HEK293T (cell line): ENCODE results near the gene LDHAL6B.

ENCODE experiments used
- CTCF ChIA-PET: fragments of 350-600 bp; formaldehyde crosslinking; extraction: SDS; loops from one replicate; lab custom pipeline; 2021; ENCODE audit warnings: antibody characterized with exemption, inconsistent platforms; lab: Yijun Ruan, JAX
- POLR2A ChIA-PET: fragments of 350-600 bp; formaldehyde crosslinking; extraction: SDS; loops from one replicate; lab custom pipeline; 2020; ENCODE audit warnings: antibody characterized with exemption, inconsistent platforms; lab: Yijun Ruan, JAX
- DNase-seq: peaks from one replicate; pipeline ENCODE4 v3.0.0; 2012; ENCODE audit warnings: mixed read lengths; ENCODE audit errors: extremely low spot score
- ARNT ChIP-seq: fragments of 450-650 bp; IDR thresholded peaks from 2 replicates; pipeline ENCODE4 v1.6.1; 2017; ENCODE audit warnings: mild to moderate bottlenecking
- BHLHE40 ChIP-seq: fragments of 450-650 bp; IDR thresholded peaks from 2 replicates; pipeline ENCODE4 v1.6.1; 2016; ENCODE audit warnings: mild to moderate bottlenecking, moderate library complexity, borderline replicate concordance
- CTBP1 ChIP-seq: fragments of 450-650 bp; IDR thresholded peaks from 2 replicates; pipeline ENCODE4 v1.6.1; 2016; ENCODE audit warnings: borderline replicate concordance
- ELF4 ChIP-seq: fragments of 450-650 bp; IDR thresholded peaks from 2 replicates; pipeline ENCODE4 v1.6.1; 2017; ENCODE audit warnings: antibody characterized with exemption
- FOXA1 ChIP-seq: fragments of 450-650 bp; IDR thresholded peaks from 2 replicates; pipeline ENCODE4 v1.6.1; 2016; ENCODE audit warnings: mild to moderate bottlenecking
- FOXK2 ChIP-seq: fragments of 450-650 bp; IDR thresholded peaks from 2 replicates; pipeline ENCODE4 v1.6.1; 2016; ENCODE audit warnings: mild to moderate bottlenecking
- FOXM1 ChIP-seq: fragments of 450-650 bp; IDR thresholded peaks from 2 replicates; pipeline ENCODE4 v1.6.1; 2017; ENCODE audit warnings: mild to moderate bottlenecking, borderline replicate concordance
- HDGF ChIP-seq: fragments of 450-650 bp; IDR thresholded peaks from 2 replicates; pipeline ENCODE4 v1.6.1; 2017; ENCODE audit warnings: antibody characterized with exemption, borderline replicate concordance
- L3MBTL2 ChIP-seq: fragments of 450-650 bp; conservative IDR thresholded peaks from 2 replicates; pipeline ENCODE4 v1.6.1; 2016; ENCODE audit warnings: mild to moderate bottlenecking
- LEF1 ChIP-seq: fragments of 450-650 bp; IDR thresholded peaks from 2 replicates; pipeline ENCODE4 v1.6.1; 2017; ENCODE audit warnings: mild to moderate bottlenecking, borderline replicate concordance
- NFRKB ChIP-seq: fragments of 450-650 bp; IDR thresholded peaks from 2 replicates; pipeline ENCODE4 v1.6.1; 2016; ENCODE audit warnings: mild to moderate bottlenecking, moderate library complexity
- SP1 ChIP-seq: fragments of 450-650 bp; IDR thresholded peaks from 2 replicates; pipeline ENCODE4 v1.6.1; 2017
- SUZ12 ChIP-seq: fragments of 450-650 bp; IDR thresholded peaks from 2 replicates; pipeline ENCODE4 v1.6.1; 2016; ENCODE audit warnings: mild to moderate bottlenecking
- TARDBP ChIP-seq: fragments of 450-650 bp; IDR thresholded peaks from 2 replicates; pipeline ENCODE4 v1.6.1; 2016
- ZNF384 ChIP-seq: fragments of 450-650 bp; IDR thresholded peaks from 2 replicates; pipeline ENCODE4 v1.6.1; 2016
- TF ChIP-seq, protein P1 (sequence below): fragments of 450-650 bp; IDR thresholded peaks from 2 replicates; pipeline ENCODE4 v1.6.1; 2016

Gene LDHAL6B

DNA sequence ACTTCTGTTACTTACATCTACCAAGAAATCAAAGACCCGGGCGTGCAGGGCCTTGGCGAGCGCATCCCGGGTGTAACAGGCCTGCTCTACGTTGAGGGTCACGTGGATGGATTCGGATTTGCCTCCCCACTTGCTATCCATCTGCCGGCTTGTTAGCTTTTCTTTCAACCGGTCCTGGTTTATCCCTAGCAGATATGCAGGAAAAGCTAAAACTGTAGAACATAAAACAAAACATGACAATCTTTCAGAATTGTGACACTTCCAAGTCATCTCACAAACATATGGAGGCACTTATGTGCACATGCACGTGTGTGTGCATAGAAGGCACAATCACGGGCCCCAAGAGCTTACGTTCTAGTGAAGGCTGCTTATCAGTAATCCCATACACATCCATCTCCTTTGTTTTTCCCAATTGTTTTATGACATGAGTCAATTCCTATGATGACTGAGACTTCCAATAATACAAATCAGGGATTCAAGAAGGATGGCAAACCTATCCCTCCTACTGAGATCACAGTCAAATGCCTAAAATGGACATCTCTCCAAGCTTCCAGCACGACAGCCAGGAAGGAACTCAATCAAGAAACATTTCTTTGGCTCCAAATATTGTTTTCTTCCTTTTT is 11.3 kb downstream of the LDHAL6B start:
- TF ChIP-seq NFRKB (no peak), ZNF384 (no peak), FOXA1 (no peak), FOXM1 (no peak), CTBP1 (no peak), HDGF (no peak), LEF1 (no peak), ARNT (no peak), BHLHE40 (no peak), SUZ12 (no peak), TARDBP (no peak), FOXK2 (no peak), SP1 (no peak), L3MBTL2 (no peak), ELF4 (no peak)
- TF ChIP-seq, protein P1, sequence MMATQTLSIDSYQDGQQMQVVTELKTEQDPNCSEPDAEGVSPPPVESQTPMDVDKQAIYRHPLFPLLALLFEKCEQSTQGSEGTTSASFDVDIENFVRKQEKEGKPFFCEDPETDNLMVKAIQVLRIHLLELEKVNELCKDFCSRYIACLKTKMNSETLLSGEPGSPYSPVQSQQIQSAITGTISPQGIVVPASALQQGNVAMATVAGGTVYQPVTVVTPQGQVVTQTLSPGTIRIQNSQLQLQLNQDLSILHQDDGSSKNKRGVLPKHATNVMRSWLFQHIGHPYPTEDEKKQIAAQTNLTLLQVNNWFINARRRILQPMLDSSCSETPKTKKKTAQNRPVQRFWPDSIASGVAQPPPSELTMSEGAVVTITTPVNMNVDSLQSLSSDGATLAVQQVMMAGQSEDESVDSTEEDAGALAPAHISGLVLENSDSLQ, result no peak
- POLR2A ChIA-PET, result no interaction called here
- DNase-seq, result no peak
- CTCF ChIA-PET, result no interaction called here

DNA sequence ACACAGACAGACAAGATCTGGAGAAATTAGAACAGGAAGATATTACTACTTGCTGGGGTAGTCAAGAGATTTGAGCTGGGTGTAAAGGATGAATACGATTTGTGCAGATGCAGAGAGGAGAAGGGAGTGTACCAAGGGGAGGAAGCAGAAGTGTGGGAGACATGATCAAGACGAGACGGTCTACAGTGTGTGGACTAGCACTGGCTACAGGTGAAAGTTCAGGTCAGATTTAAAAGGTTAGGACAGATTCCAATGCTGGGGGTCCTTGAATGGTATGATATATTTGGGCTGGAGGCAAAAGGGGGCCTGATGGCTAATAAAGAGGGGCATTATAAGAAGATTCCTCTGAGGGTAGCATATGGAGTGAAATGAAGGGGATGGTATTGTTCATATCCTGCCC is 12.1 kb downstream of the LDHAL6B start:
- no peak for DNase-seq
- ChIA-PET CTCF (no interaction called here), POLR2A (no interaction called here)
- TF ChIP-seq ZNF384 (no peak), LEF1 (no peak), ELF4 (no peak), FOXM1 (no peak), L3MBTL2 (no peak), HDGF (no peak)
- TF ChIP-seq, protein P1, result no peak

GRCh38 chr15:59221511-59222505 is 15.2 kb downstream of the LDHAL6B start:
- no peak for DNase-seq
- ChIA-PET CTCF (no interaction called here), POLR2A (no interaction called here)
- TF ChIP-seq FOXM1, result no peak
- TF ChIP-seq, protein P1, result no peak
- no peak for TF ChIP-seq TARDBP
- TF ChIP-seq FOXA1, result no peak
- TF ChIP-seq SP1, result no peak

DNA sequence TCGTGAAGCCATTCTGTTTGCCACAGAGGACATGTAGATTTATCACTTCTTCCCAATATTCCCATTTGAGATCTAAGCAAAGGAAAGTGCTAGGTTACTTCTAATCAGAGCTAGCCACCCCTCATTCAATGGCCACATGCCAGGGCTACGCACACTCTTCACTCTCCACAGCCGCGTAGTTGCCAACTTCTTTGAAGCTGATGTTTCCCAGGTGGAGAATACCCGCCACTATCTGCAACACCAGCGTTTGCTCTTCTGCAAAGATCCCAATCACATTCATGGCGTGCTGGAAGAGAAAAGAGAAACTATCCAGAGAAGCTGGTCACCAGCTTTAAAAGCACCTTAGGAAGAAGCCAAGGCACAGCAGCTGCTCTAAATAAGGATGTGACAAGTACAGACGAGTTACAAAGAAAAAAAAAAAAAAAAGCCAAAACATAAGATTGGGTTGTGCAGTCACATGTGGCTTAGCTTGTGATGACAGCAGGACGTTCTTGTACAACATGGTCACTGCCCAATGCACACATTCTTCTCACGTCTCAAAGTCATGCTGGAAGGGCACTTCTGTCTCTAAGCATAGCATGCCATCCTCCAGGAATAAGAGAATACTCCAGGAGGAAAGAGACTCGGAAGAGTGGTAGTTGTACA is 16.4 kb downstream of the LDHAL6B start:
- ChIA-PET POLR2A (no interaction called here), CTCF (no interaction called here)
- TF ChIP-seq L3MBTL2 (no peak), TARDBP (no peak), ZNF384 (no peak), FOXK2 (no peak), NFRKB (no peak), SUZ12 (no peak), LEF1 (no peak), CTBP1 (no peak), FOXA1 (no peak)
- TF ChIP-seq, protein P1, result no peak
- DNase-seq, result no peak

DNA sequence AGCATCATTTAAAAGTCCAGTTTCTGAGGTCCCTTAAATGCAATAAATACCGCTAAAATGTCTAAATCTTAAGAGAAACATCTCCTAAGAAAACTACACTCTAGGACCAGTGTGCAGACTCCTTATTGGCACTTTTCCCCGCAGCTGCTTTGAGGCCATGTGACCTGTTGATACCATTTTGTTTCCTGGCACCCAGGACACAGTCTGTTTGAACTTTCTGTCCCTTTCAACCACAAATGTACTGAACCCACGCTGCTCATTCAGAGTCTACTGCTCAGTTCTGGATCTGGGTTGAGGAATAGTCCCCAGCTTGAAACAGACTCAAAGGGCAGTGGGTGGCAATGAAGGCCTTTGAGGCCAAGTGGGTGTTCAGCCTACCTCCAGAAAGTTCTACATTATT is 17.1 kb downstream of the LDHAL6B start:
- DNase-seq, result no peak
- CTCF ChIA-PET, result interaction anchor here (0.6 kb wide), 1 partner anchor 35 kb away, joined by 4 read pairs; no protein-coding TSS in a partner anchor
- TF ChIP-seq ARNT, result no peak
- POLR2A ChIA-PET, result interaction anchor here (0.6 kb wide), 1 partner anchor 149 kb away, joined by 3 read pairs; the partner anchor contains the start of gene MYO1E
